ENCODE results near the gene IDH3B.

DNA sequence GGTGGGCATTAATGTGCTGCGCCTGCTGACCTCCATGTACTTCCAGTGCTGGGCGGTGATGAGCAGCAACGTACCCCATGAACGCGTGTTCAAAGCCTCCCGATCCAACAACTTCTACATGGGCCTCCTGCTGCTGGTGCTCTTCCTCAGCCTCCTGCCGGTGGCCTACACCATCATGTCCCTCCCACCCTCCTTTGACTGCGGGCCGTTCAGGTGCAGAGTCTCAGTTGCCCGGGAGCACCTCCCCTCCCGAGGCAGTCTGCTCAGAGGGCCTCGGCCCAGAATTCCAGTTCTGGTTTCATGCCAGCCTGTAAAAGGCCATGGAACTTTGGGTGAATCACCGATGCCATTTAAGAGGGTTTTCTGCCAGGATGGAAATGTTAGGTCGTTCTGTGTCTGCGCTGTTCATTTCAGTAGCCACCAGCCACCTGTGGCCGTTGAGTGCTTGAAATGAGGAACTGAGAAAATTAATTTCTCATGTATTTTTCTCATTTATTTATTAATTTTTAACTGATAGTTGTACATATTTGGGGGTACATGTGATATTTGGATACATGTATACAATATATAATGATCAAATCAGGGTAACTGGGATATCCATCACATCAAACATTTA is 46.8 kb downstream of the IDH3B start:
- TF ChIP-seq, protein P1, sequence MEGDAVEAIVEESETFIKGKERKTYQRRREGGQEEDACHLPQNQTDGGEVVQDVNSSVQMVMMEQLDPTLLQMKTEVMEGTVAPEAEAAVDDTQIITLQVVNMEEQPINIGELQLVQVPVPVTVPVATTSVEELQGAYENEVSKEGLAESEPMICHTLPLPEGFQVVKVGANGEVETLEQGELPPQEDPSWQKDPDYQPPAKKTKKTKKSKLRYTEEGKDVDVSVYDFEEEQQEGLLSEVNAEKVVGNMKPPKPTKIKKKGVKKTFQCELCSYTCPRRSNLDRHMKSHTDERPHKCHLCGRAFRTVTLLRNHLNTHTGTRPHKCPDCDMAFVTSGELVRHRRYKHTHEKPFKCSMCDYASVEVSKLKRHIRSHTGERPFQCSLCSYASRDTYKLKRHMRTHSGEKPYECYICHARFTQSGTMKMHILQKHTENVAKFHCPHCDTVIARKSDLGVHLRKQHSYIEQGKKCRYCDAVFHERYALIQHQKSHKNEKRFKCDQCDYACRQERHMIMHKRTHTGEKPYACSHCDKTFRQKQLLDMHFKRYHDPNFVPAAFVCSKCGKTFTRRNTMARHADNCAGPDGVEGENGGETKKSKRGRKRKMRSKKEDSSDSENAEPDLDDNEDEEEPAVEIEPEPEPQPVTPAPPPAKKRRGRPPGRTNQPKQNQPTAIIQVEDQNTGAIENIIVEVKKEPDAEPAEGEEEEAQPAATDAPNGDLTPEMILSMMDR (IDR thresholded peaks at IDR 0.05), result no peak
- TF ChIP-seq POLR2A (IDR thresholded peaks at IDR 0.05), result no peak
- TF ChIP-seq EP300 (IDR thresholded peaks at IDR 0.05), result no peak
